HK-2 (cell line): ENCODE data around the gene EFR3B.

Source experiments
- DNase-seq: peaks from one replicate; pipeline ENCODE4 v3.0.0-alpha.2; 2018; ENCODE audit not compliant: unreplicated experiment

EFR3B gene

GRCh38 chr2:25187729-25188350, 146.0 kb downstream of the EFR3B start:
- DNase-seq = no peak

- no peak for DNase-seq
Measured at GRCh38 chr2:25188405-25188804, 146.5 kb downstream of the EFR3B start.

DNA sequence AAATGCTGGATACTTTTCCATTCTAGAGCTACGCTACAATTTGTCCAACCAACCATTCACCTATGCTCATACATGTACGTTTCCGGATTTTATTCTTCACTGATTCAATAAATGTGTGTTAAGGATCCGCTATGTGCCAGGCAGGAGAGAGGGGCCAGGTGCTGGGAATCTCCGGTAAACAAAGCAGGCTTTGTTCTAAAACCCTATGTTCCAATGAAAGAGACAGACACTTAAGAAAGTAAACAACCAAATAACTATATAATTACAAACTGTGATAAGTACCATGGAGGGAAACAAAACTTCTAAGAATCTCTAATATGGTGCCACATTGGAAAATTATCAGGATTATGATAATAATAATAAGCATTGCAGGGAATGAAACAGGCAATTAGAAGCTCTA, 148.7 kb downstream of the EFR3B start:
- no peak for DNase-seq

DNA sequence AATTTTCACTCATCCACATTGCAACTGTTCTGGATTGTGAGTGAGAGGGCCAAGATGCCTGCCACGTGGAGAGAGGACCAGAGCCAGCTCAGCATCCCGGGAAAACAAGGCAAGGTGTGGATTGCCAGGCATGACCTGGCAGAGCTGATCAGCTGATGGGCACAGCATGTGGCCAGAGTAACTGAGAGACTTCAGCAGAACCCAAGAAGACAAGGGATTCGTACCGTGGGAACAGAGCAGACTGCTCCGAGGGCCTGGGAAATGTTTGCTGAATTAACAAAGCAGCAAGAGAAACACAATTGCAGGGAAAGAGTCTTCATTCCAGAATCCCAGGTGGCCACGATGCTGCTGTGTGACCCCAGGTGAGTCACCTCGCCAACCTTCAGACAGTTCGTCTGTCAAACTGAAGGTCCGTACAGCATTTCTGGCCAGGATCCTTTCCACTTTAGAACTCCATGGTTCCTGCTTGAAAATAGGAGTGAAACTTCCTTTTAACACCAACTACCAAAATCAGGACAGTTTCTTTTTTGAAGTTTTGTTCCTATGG, 152.8 kb downstream of the EFR3B start:
- no peak for DNase-seq

DNA sequence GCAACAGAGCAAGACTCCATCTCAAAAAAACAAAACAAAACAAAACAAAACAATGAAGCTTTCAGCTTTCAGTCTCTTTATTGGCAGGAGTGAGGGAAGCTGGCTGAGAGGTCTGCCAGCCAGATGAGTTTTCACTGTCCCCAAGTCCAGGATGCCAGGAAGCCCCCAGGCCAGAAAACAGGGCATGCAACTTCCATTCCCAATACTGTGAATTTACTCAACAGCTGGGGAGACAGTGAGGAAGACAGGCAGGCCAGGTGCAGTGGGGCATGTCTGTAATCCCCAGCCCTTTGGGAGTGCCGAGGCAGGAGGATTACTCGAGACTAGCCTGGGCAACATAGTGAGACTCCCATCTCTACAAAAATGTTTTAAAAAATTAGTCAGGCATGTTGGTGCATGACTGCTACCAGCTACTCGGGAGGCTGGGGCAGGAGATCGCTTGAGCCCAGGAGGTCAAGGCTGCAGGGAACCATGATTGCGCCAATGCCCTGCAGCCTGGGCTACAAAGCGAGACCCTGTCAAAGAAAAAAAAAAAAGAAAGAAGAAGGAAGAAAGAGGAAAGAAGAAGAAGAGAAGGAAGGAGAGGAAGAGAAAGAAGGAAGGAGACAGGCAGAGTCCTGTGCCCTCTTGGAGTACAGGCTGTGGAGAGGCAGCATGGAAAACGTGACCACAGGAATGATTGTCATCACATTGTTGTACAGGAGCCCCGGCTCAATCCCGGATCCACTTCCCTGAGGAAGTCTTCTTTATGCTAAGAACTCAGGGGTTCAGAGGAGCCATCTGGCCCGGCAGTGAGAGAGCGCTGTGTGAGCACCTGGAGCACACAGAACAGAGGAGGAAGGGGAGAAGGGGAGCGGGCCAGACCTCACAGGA, 155.7 kb downstream of the EFR3B start:
- no peak for DNase-seq

DNA sequence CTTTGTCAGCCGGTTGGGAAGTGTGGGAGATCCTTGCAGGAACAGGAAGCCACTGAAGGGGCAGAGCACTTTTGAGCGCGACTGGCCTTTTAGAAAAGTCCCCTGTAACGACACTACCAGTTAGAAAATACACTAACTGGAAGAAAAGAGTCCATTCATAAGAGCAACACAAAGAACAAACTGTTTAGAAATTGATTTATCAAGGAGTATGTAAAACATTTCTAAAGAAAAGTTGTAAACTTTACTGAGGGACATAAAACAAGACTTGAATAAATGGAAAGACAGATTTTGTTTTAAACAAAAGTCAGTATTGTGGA, 156.3 kb downstream of the EFR3B start:
- no peak for DNase-seq

DNA sequence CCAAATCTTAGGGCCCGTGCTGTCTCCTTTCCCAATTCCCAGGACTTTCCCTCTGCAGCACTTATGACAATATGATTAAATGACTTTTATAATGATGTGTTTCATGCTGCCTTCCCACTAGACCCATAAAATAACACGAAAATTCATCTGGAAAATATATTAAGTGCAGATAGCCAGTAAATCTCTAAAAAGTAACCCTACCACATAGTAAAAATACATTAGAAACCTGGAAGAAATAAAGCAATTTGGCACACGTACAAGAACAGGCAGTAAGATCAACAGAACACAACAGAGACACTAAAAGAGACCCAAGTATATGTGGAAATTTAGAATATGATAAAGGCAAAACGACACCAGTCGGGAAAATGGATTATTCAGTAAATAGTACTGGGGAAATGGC, 156.7 kb downstream of the EFR3B start:
- no peak for DNase-seq

GRCh38 chr2:25201265-25201664, 159.4 kb downstream of the EFR3B start:
- DNase-seq = no peak

- no peak for DNase-seq
Measured at GRCh38 chr2:25201794-25202193, 159.9 kb downstream of the EFR3B start.

- no peak for DNase-seq
Measured at GRCh38 chr2:25202275-25202674, 160.4 kb downstream of the EFR3B start.

- DNase-seq = no peak
Measured at GRCh38 chr2:25204190-25204838, 162.4 kb downstream of the EFR3B start.

- no peak for DNase-seq
Measured at GRCh38 chr2:25207078-25207545, 165.2 kb downstream of the EFR3B start.
